Raji (cell line): Measurements from ENCODE around the gene GCK.

Experiments used
- POLR2A ChIP-seq: IDR thresholded peaks from 2 replicates; pipeline ENCODE4 v1.6.1; 2011; ENCODE audit warnings: low read depth, low read length, control low read depth; ENCODE audit not compliant: insufficient read depth

Gene GCK

GRCh38 chr7:44100458-44101302, 88.6 kb downstream of the GCK start:
- TF ChIP-seq POLR2A: 0 out of 2 replicates have a peak, but pooled peaks have one; percentile 18

GRCh38 chr7:44099669-44100068, 89.6 kb downstream of the GCK start:
- no peak for TF ChIP-seq POLR2A

DNA sequence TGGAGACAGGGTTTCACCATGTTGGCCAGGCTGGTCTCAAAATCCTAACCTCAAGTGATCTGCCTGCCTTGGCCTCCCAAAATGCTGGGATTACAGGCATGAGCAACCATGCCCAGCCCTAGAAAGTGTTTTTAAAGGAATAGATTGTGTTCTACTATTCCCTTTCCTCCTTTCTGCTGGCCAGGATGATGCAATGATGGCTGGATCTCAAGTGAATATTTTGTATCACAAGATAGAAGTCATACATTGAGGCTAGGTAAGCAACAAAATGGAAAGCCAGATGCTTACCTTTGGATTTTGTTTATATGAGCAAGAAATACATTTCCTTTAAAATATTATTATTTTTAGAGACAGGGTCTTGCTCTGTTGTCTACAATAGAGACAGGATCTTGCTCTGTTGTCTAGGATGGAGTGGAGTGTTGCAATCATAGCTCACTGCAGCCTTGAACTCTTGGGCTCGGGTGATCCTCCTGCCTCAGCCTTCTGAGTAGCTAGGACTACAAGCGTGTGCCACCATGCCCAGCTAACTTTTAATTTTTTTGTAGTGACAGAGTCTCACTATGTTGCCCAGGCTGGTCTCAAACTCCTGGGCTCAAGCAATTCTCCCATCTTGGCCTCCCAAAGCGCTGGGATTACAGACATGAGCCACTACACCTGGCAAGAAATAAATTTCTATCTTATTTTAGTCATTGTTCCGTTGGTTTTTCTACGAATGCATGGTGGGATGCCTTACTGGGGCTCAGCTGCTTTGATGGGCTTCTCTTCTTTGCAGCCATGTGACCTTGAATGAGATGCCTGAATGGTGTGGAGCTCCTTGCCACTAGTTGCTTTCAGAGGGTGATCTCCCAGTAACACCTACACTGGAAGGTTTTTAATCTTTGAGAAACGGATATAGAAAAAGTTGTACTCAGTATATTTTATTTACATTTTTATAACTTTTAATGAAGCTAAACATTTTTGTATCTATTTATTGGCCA, 90.9 kb downstream of the GCK start:
- TF ChIP-seq POLR2A: no peak

GRCh38 chr7:44097064-44097932, 91.9 kb downstream of the GCK start:
- TF ChIP-seq POLR2A: peak; percentile 48; the same call in 1 of the 2 replicates

DNA sequence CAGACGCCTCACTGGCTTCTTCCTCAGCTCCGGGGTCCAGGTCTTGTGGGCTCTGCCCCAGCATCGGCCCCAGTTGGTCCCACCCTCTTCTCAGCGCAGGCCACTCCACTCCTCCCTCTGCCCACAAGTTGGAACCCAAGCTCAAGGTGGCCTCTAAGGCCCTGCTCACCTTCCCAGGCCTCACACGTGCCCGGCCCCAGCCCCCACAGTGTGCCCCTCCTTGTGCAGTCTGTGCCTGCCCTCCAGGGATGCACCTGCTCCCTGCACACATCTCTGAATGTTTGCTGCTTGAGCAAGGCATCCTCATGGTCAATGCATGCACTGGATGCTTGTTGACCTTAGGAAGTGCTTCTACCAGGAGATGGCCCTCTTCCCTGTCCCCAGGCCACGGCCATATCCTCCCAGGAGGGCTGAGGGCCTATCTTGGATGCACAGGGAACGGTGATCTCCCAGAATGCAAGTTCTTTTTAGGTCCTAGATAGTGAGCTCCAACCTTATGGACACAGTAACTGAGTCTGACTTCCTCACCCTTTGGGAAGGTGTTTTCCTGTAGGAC, 92.8 kb downstream of the GCK start:
- no peak; the same call in 1 of the 2 replicates for TF ChIP-seq POLR2A

DNA sequence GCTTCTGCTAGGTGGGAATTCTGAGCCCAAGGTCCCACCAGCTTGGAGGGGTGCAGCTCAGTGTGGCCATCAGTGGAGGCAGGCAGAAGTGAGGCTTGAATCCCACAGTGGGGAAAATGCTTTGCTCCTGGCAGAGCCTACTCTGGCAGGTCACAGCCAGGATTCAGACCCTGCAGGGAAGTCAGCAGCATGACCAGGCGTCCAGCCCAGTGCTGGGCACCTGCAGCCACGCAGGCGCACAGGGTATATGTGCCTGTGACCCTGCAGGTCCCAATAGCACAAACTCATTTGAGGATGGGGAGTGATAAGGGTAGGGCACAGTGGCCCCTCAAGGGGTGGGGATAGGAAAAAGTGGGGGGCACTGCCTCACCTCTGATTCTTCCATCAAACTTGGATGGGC, 93.5 kb downstream of the GCK start:
- TF ChIP-seq POLR2A: no peak

DNA sequence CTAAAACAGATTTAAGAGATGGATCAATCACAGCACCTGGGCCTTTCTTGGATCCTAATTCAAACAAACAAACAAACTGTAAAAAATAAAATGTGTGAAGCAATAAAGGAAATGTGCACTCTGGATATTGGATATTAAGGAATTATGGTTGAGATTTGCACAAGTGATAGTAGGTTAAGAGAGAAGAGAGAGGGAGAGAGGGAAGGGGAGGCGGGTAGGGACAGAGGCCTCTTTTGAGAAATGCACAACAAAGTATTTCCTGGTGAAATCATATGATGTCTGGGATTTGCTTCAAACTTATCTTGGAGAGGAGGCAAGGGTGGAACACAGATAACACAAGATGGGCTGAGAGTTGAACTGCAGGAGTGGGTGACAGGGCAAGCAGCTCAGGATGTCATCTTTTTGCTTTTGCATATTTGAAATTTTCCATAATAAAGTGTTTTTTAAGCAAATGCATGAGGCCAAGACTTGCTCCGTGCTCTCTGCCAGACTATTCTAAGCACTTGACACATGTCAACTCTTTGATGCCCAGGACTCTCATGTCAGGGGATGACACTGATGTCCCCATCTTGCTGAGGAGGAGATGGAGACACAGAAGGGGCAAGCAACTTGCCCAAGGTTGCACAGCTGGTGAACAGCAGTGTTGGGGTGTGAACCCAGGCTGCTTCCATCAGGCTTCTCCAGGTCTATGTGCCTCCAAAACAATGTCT, 94.2 kb downstream of the GCK start:
- TF ChIP-seq POLR2A: peak; percentile 56

- no peak for TF ChIP-seq POLR2A
These were observed 94.9 kb downstream of the GCK start for GRCh38 chr7:44094365-44094764.
